IPS-15b (cell line): ENCODE measurements around the gene GSTA2.
"Not testable (repeated sequence)": the region's sequence is repeated elsewhere in the genome, so short reads cannot be mapped to it uniquely, and the experiment has no call there.

Experiments
- H3K27me3 ChIP-seq: one replicate; pipeline ENCODE4 v1.6.1; 2013; ENCODE audit warnings: low read length; ENCODE audit not compliant: control insufficient read depth, insufficient read depth
- H3K36me3 ChIP-seq: one replicate; pipeline ENCODE4 v1.6.1; 2013; ENCODE audit warnings: low read length; ENCODE audit not compliant: control insufficient read depth, insufficient read depth
- H3K4me1 ChIP-seq: one replicate; pipeline ENCODE4 v1.6.1; 2013; ENCODE audit warnings: mild to moderate bottlenecking, low read length; ENCODE audit not compliant: control insufficient read depth, insufficient read depth
- H3K4me3 ChIP-seq: one replicate; pipeline ENCODE4 v1.5.1; 2013; ENCODE audit warnings: low read depth, low read length
- H3K9ac ChIP-seq: one replicate; pipeline ENCODE4 v1.6.1; 2013; ENCODE audit warnings: low read depth, mild to moderate bottlenecking, low read length
- H3K9me3 ChIP-seq: one replicate; pipeline ENCODE4 v1.6.1; 2013; ENCODE audit warnings: mild to moderate bottlenecking, low read length; ENCODE audit not compliant: control insufficient read depth, insufficient read depth

The GSTA2 gene

GRCh38 chr6:52754443-52754842 lies 8.8 kb downstream of the GSTA2 start:
- Histone ChIP-seq H3K4me3 (no peak overlapping the region), H3K9ac (no peak overlapping the region), H3K9me3 (no peaks in the 10 kb centered on the region), H3K36me3 (no peaks in the 10 kb centered on the region), H3K27me3 (no peaks in the 10 kb centered on the region), H3K4me1 (peaks cover 2% of the 10 kb centered on the region)

GRCh38 chr6:52753137-52753536 lies 10.1 kb downstream of the GSTA2 start:
- H3K4me1 ChIP-seq, H3K27me3 ChIP-seq, H3K36me3 ChIP-seq, H3K9me3 ChIP-seq, H3K9ac ChIP-seq, H3K4me3 ChIP-seq: not testable (repeated sequence)

- Histone ChIP-seq H3K27me3 (no peaks in the 10 kb centered on the region), H3K4me1 (peaks cover 2% of the 10 kb centered on the region), H3K9ac (no peak overlapping the region), H3K36me3 (no peaks in the 10 kb centered on the region), H3K4me3 (no peak overlapping the region), H3K9me3 (no peaks in the 10 kb centered on the region)
These were observed 11.0 kb downstream of the GSTA2 start for GRCh38 chr6:52752310-52752709.

- no peaks in the 10 kb centered on the region for H3K9me3 ChIP-seq
- peaks cover 2% of the 10 kb centered on the region for H3K4me1 ChIP-seq
- H3K36me3 ChIP-seq: no peaks in the 10 kb centered on the region
- H3K9ac ChIP-seq: no peak overlapping the region
- H3K4me3 ChIP-seq: no peak overlapping the region
- no peaks in the 10 kb centered on the region for H3K27me3 ChIP-seq
These were observed 13.6 kb downstream of the GSTA2 start for GRCh38 chr6:52749556-52750152.

GRCh38 chr6:52747301-52747700 lies 16.0 kb downstream of the GSTA2 start:
- H3K4me1 ChIP-seq, H3K9me3 ChIP-seq, H3K4me3 ChIP-seq, H3K27me3 ChIP-seq, H3K9ac ChIP-seq, H3K36me3 ChIP-seq: not testable (repeated sequence)

GRCh38 chr6:52746213-52746612 lies 17.1 kb downstream of the GSTA2 start:
- Histone ChIP-seq H3K4me3 (no peak overlapping the region), H3K36me3 (no peaks in the 10 kb centered on the region), H3K4me1 (peaks cover 2% of the 10 kb centered on the region), H3K27me3 (no peaks in the 10 kb centered on the region), H3K9ac (no peak overlapping the region), H3K9me3 (no peaks in the 10 kb centered on the region)

GRCh38 chr6:52745764-52746201 lies 17.5 kb downstream of the GSTA2 start:
- Histone ChIP-seq H3K27me3 (no peaks in the 10 kb centered on the region), H3K9ac (no peak overlapping the region), H3K4me3 (no peak overlapping the region), H3K9me3 (no peaks in the 10 kb centered on the region), H3K36me3 (no peaks in the 10 kb centered on the region), H3K4me1 (peaks cover 2% of the 10 kb centered on the region)

GRCh38 chr6:52741872-52742271 lies 21.4 kb downstream of the GSTA2 start:
- Histone ChIP-seq H3K4me3 (no peak overlapping the region), H3K9me3 (no peaks in the 10 kb centered on the region), H3K9ac (no peak overlapping the region)

GRCh38 chr6:52739627-52740026 lies 23.6 kb downstream of the GSTA2 start:
- peaks cover 4% of the 10 kb centered on the region for H3K4me1 ChIP-seq
- no peaks in the 10 kb centered on the region for H3K36me3 ChIP-seq
- H3K9me3 ChIP-seq: no peaks in the 10 kb centered on the region
- H3K9ac ChIP-seq: no peak overlapping the region
- no peaks in the 10 kb centered on the region for H3K27me3 ChIP-seq
- no peak overlapping the region for H3K4me3 ChIP-seq

More at GRCh38 chr6:52741872-52742271, 21.4 kb downstream of the GSTA2 start:
- H3K4me1 ChIP-seq: peaks cover 4% of the 10 kb centered on the region
- no peaks in the 10 kb centered on the region for H3K36me3 ChIP-seq
- H3K27me3 ChIP-seq: no peaks in the 10 kb centered on the region

- Histone ChIP-seq H3K27me3 (no peaks in the 10 kb centered on the region), H3K4me3 (no peak overlapping the region), H3K4me1 (peaks cover 4% of the 10 kb centered on the region), H3K9ac (no peak overlapping the region), H3K9me3 (no peaks in the 10 kb centered on the region), H3K36me3 (no peaks in the 10 kb centered on the region)
These were observed 24.1 kb downstream of the GSTA2 start for GRCh38 chr6:52739134-52739533.

GRCh38 chr6:52736145-52736544 lies 27.1 kb downstream of the GSTA2 start:
- Histone ChIP-seq H3K4me3 (no peak overlapping the region), H3K9ac (no peak overlapping the region), H3K4me1 (peaks cover 6% of the 10 kb centered on the region), H3K27me3 (no peaks in the 10 kb centered on the region), H3K36me3 (no peaks in the 10 kb centered on the region), H3K9me3 (no peaks in the 10 kb centered on the region)

- Histone ChIP-seq H3K36me3 (no peaks in the 10 kb centered on the region), H3K9me3 (no peaks in the 10 kb centered on the region), H3K27me3 (no peaks in the 10 kb centered on the region), H3K4me1 (peaks cover 7% of the 10 kb centered on the region), H3K4me3 (no peak overlapping the region), H3K9ac (no peak overlapping the region)
These were observed 28.2 kb downstream of the GSTA2 start for GRCh38 chr6:52735071-52735470.
